Loucy (cell line): ENCODE data around the gene MBD5.

Experiments used
- H2AFZ ChIP-seq: fragments of 200-600 bp; sonication (generic); 2 replicates; pipeline ENCODE4 v1.6.0; 2016; ENCODE audit warnings: antibody characterized with exemption, mild to moderate bottlenecking, low read length, moderate library complexity
- H3F3A ChIP-seq: fragments of 200-600 bp; 2 replicates; pipeline ENCODE4 v1.6.0; 2016; ENCODE audit warnings: antibody characterized with exemption, low read depth, mild to moderate bottlenecking
- H3K27me3 ChIP-seq: fragments of 200-600 bp; sonication (generic); 2 replicates; pipeline ENCODE4 v1.6.1; 2014; ENCODE audit warnings: low read length, mild to moderate bottlenecking; ENCODE audit not compliant: insufficient read depth, poor library complexity, severe bottlenecking
- H3K36me3 ChIP-seq: fragments of 200-600 bp; sonication (generic); 2 replicates; pipeline ENCODE4 v1.6.1; 2016; ENCODE audit warnings: low read length; ENCODE audit not compliant: insufficient read depth
- H3K4me1 ChIP-seq: fragments of 200-600 bp; sonication (generic); 2 replicates; pipeline ENCODE4 v1.5.1; 2014; ENCODE audit warnings: low read length, mild to moderate bottlenecking; ENCODE audit not compliant: insufficient read depth, poor library complexity, severe bottlenecking
- H3K4me2 ChIP-seq: fragments of 200-600 bp; sonication (generic); 2 replicates; pipeline ENCODE4 v1.6.0; 2014; ENCODE audit warnings: antibody characterized with exemption, low read length, low read depth, mild to moderate bottlenecking; ENCODE audit not compliant: poor library complexity, severe bottlenecking
- H3K4me3 ChIP-seq: fragments of 200-600 bp; sonication (generic); 2 replicates; pipeline ENCODE4 v1.5.1; 2014; ENCODE audit warnings: low read length, mild to moderate bottlenecking, mixed read lengths; ENCODE audit not compliant: poor library complexity, severe bottlenecking
- H3K79me2 ChIP-seq: fragments of 200-600 bp; sonication (generic); 2 replicates; pipeline ENCODE4 v1.6.1; 2014; ENCODE audit warnings: low read length; ENCODE audit not compliant: insufficient read depth
- H3K9ac ChIP-seq: fragments of 200-600 bp; sonication (generic); 2 replicates; pipeline ENCODE4 v1.6.0; 2014; ENCODE audit warnings: mild to moderate bottlenecking, low read depth, low read length, moderate library complexity; ENCODE audit not compliant: poor library complexity, severe bottlenecking
- H3K9me2 ChIP-seq: fragments of 200-600 bp; sonication (generic); replicated peaks from 2 replicates; pipeline ENCODE4 v1.6.1; 2016; ENCODE audit warnings: low read depth, low read length, mixed read lengths
- H3K9me3 ChIP-seq: fragments of 200-600 bp; sonication (generic); 2 replicates; pipeline ENCODE4 v1.6.1; 2014; ENCODE audit warnings: mild to moderate bottlenecking, antibody characterized with exemption, low read length, low read depth; ENCODE audit not compliant: insufficient read depth
- H4K20me1 ChIP-seq: fragments of 200-600 bp; sonication (generic); 2 replicates; pipeline ENCODE4 v1.6.0; 2014; ENCODE audit warnings: antibody characterized with exemption, low read length, mild to moderate bottlenecking; ENCODE audit not compliant: insufficient read depth, poor library complexity, severe bottlenecking
- EZH2phosphoT487 ChIP-seq: fragments of 200-600 bp; IDR thresholded peaks from 2 replicates; pipeline ENCODE4 v1.6.1; 2018; ENCODE audit warnings: antibody characterized with exemption, mild to moderate bottlenecking, moderate library complexity, borderline replicate concordance
- TF ChIP-seq, protein P1 (sequence below): fragments of 200-600 bp; sonication (generic); conservative IDR thresholded peaks from 2 replicates; pipeline ENCODE4 v1.5.1; 2014; ENCODE audit warnings: mild to moderate bottlenecking, antibody characterized with exemption, low read length

Gene MBD5

DNA sequence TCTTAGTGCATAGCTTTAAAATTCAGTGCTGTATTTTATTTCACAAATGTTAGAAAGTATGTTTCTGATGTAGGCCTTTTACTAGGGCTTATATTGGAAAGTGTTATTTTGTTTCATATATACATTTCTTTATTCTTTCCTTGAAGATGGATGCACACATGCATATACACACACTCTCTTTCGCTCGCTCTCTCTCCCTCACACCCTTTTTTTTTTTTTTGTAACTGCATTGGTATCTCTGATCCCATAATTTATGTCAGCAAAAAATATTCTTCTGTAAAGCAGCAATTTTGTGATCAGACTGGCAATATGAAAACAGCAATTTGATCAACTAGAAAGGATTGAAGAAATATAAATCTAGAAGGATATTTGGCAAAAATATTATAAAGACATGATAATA is 2.0 kb downstream of the MBD5 start:
- Histone ChIP-seq H3K4me3 (peak overlapping the region; percentile 88), H3K79me2 (peaks cover 79% of the 10 kb centered on the region), H3K9ac (peak overlapping the region; percentile 84)

DNA sequence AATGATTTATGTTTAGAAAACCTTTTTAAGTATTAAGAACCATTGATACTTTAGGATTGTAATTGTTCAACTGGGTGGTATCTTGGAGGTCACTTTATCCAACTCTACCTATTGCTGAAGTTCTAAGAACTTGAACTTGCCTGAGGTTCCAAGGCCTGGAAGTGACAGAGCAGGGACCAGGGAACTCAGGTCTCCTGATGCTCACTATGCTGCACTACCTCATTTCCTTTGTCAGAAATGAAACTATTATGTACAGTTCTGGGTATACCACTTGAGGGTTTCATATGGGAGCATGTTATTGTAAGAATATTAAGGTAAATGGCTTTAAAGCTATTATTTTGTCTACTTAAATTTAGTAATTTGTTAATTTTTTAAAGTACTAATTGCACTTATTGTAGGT is 3.0 kb downstream of the MBD5 start:
- Histone ChIP-seq H3K9me2 (no peaks in the 10 kb centered on the region), H2AFZ (no peak overlapping the region), H3F3A (peaks cover 5% of the 10 kb centered on the region; the same call in 1 of the 2 replicates), H3K36me3 (no peaks in the 10 kb centered on the region), H3K4me3 (peak overlapping the region; percentile 88), H3K79me2 (peaks cover 69% of the 10 kb centered on the region), H4K20me1 (peaks cover 71% of the 10 kb centered on the region), H3K9ac (peak overlapping the region; percentile 84), H3K4me2 (peak overlapping the region; percentile 95), H3K9me3 (no peaks in the 10 kb centered on the region), H3K4me1 (peaks cover 63% of the 10 kb centered on the region), H3K27me3 (no peaks in the 10 kb centered on the region)
- TF ChIP-seq EZH2phosphoT487 = no peak
- TF ChIP-seq, protein P1, sequence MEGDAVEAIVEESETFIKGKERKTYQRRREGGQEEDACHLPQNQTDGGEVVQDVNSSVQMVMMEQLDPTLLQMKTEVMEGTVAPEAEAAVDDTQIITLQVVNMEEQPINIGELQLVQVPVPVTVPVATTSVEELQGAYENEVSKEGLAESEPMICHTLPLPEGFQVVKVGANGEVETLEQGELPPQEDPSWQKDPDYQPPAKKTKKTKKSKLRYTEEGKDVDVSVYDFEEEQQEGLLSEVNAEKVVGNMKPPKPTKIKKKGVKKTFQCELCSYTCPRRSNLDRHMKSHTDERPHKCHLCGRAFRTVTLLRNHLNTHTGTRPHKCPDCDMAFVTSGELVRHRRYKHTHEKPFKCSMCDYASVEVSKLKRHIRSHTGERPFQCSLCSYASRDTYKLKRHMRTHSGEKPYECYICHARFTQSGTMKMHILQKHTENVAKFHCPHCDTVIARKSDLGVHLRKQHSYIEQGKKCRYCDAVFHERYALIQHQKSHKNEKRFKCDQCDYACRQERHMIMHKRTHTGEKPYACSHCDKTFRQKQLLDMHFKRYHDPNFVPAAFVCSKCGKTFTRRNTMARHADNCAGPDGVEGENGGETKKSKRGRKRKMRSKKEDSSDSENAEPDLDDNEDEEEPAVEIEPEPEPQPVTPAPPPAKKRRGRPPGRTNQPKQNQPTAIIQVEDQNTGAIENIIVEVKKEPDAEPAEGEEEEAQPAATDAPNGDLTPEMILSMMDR = no peak

More for the DNA sequence above, 2.0 kb downstream of the MBD5 start:
- H3F3A ChIP-seq = peaks cover 5% of the 10 kb centered on the region; the same call in 1 of the 2 replicates
- H3K9me3 ChIP-seq = no peaks in the 10 kb centered on the region
- H2AFZ ChIP-seq = no peak overlapping the region
- no peaks in the 10 kb centered on the region for H3K27me3 ChIP-seq
- no peaks in the 10 kb centered on the region for H3K9me2 ChIP-seq
- TF ChIP-seq, protein P1 = no peak
- TF ChIP-seq EZH2phosphoT487 = no peak
- peaks cover 71% of the 10 kb centered on the region for H4K20me1 ChIP-seq
- peak overlapping the region; percentile 95 for H3K4me2 ChIP-seq
- H3K4me1 ChIP-seq = peaks cover 66% of the 10 kb centered on the region
- no peaks in the 10 kb centered on the region for H3K36me3 ChIP-seq

DNA sequence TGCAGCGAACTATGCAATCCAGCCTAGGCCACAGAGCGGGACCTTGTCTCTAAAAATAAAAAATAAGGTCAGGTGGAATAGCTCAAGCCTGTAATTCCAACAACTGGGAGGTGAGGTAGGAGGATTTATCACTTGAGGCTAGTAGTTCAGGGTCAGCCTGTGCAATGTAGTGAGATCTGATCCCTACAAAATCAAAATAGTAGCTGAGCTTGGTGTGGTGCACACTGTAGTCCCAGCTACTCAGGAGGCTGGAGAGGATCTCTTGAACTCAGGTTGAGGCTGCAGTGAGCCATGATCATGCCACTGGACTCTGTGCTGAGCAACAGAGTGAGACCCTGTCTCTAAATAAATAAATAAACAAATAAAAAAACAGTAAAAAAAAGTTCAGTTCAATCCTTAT is 5.7 kb downstream of the MBD5 start:
- Histone ChIP-seq H3K4me1 (peaks cover 62% of the 10 kb centered on the region), H3K9me3 (no peaks in the 10 kb centered on the region), H3F3A (no peaks in the 10 kb centered on the region), H3K36me3 (no peaks in the 10 kb centered on the region), H3K9me2 (no peaks in the 10 kb centered on the region), H3K9ac (no peak overlapping the region), H3K4me2 (peak overlapping the region; percentile 95), H3K4me3 (peak overlapping the region; percentile 31), H4K20me1 (peaks cover 65% of the 10 kb centered on the region), H3K79me2 (peaks cover 65% of the 10 kb centered on the region), H2AFZ (no peak overlapping the region), H3K27me3 (no peaks in the 10 kb centered on the region)
- TF ChIP-seq EZH2phosphoT487 = no peak
- TF ChIP-seq, protein P1 = no peak
